IMR-90 (cell line): Measurements from ENCODE around the gene SLC35F6. TPM values are rescaled to one million over a fixed set of nuclear protein-coding genes. Genes with fewer than 3 reads are reported as not detected.

Source experiments
- ATAC-seq: fragments of 200-7000 bp; cut with Tn5 transposase; 2 replicates; pipeline ENCODE4 v1.9.1; 2020; ENCODE audit warnings: low read depth, mild to moderate bottlenecking, moderate library complexity
- BruUV-seq: library from RNA; stranded (reverse); fragments of 400-500 nt; replicated peaks from 2 replicates; lab custom pipeline; 2021; lab: Mats Ljungman, UMichigan
- CTCF ChIA-PET: fragments of 300-600 bp; formaldehyde crosslinking; extraction: SDS; loops from one replicate; lab custom pipeline; 2021; ENCODE audit warnings: antibody characterized with exemption; lab: Yijun Ruan, JAX
- POLR2A ChIA-PET: fragments of 300-600 bp; sonication (Branson Sonifier 250); formaldehyde crosslinking; loops from one replicate; lab custom pipeline; 2022; ENCODE audit warnings: antibody characterized with exemption; ENCODE audit not compliant: unreplicated experiment; lab: Charles Lee
- DNase-seq: peaks from one replicate; pipeline ENCODE4 v3.0.0; 2013
- H2AFZ ChIP-seq: replicated peaks from 2 replicates; pipeline ENCODE3; 2013; ENCODE audit warnings: low read length, mild to moderate bottlenecking; ENCODE audit not compliant: poor library complexity
- H2AK5ac ChIP-seq: 2 replicates; pipeline ENCODE4 v1.6.1; 2013; ENCODE audit warnings: low read depth, low read length, inconsistent platforms
- H2AK9ac ChIP-seq: replicated peaks from 2 replicates; pipeline ENCODE3; 2013; ENCODE audit warnings: mild to moderate bottlenecking, low read depth, low read length, moderate library complexity; ENCODE audit not compliant: poor library complexity
- H2BK120ac ChIP-seq: 2 replicates; pipeline ENCODE4 v1.6.1; 2013; ENCODE audit warnings: low read depth, low read length, inconsistent platforms
- H2BK15ac ChIP-seq: 3 replicates; pipeline ENCODE4 v1.6.1; 2013; ENCODE audit warnings: low read depth, low read length, inconsistent platforms
- H2BK20ac ChIP-seq: 2 replicates; pipeline ENCODE4 v1.6.1; 2013; ENCODE audit warnings: low read depth, mild to moderate bottlenecking, inconsistent platforms, low read length, moderate library complexity
- H2BK5ac ChIP-seq: 2 replicates; pipeline ENCODE4 v1.6.1; 2013; ENCODE audit warnings: mild to moderate bottlenecking, low read depth, low read length, inconsistent platforms; ENCODE audit not compliant: poor library complexity, severe bottlenecking
- H3K14ac ChIP-seq: replicated peaks from 2 replicates; pipeline ENCODE4 v1.6.1; 2013; ENCODE audit warnings: low read depth, low read length, inconsistent platforms
- H3K18ac ChIP-seq: 2 replicates; pipeline ENCODE4 v1.6.1; 2013; ENCODE audit warnings: low read depth, low read length, control low read depth
- H3K23ac ChIP-seq: 2 replicates; pipeline ENCODE4 v1.6.1; 2013; ENCODE audit warnings: low read depth, low read length, inconsistent platforms
- H3K27ac ChIP-seq: 2 replicates; pipeline ENCODE4 v1.5.1; 2013; ENCODE audit warnings: mild to moderate bottlenecking, control low read depth, low read length; ENCODE audit not compliant: insufficient read depth
- H3K27me3 ChIP-seq: 2 replicates; pipeline ENCODE4 v1.6.1; 2013; ENCODE audit warnings: low read length; ENCODE audit not compliant: control insufficient read depth, insufficient read depth
- H3K36me3 ChIP-seq: 2 replicates; pipeline ENCODE4 v1.6.1; 2013; ENCODE audit warnings: low read length, mixed read lengths; ENCODE audit not compliant: control insufficient read depth, insufficient read depth
- H3K4ac ChIP-seq: 2 replicates; pipeline ENCODE4 v1.6.1; 2013; ENCODE audit warnings: low read depth, low read length, inconsistent platforms
- H3K4me1 ChIP-seq: 2 replicates; pipeline ENCODE4 v1.6.1; 2013; ENCODE audit warnings: low read length, mixed read lengths; ENCODE audit not compliant: control insufficient read depth, insufficient read depth
- H3K4me2 ChIP-seq: 2 replicates; pipeline ENCODE4 v1.6.1; 2013; ENCODE audit warnings: low read depth, mild to moderate bottlenecking, control low read depth, low read length, moderate library complexity
- H3K4me3 ChIP-seq: 2 replicates; pipeline ENCODE4 v1.5.1; 2013; ENCODE audit warnings: low read depth, mild to moderate bottlenecking, control low read depth, low read length, moderate library complexity; ENCODE audit not compliant: insufficient read depth
- H3K56ac ChIP-seq: 2 replicates; pipeline ENCODE4 v1.6.1; 2013; ENCODE audit warnings: low read length, inconsistent platforms; ENCODE audit not compliant: insufficient read depth; ENCODE audit errors: extremely low read depth
- H3K79me1 ChIP-seq, 2 experiments: 2 replicates each; pipeline ENCODE4 v1.6.1; 2013; ENCODE audit warnings: low read length in 2 of 2, inconsistent platforms in 1 of 2, low read depth in 1 of 2
- H3K9ac ChIP-seq: 2 replicates; pipeline ENCODE4 v1.6.1; 2013; ENCODE audit warnings: low read depth, low read length, control low read depth
- H3K9me1 ChIP-seq: 2 replicates; pipeline ENCODE4 v1.6.1; 2013; ENCODE audit warnings: low read length, inconsistent platforms; ENCODE audit not compliant: insufficient read depth
- H3K9me3 ChIP-seq: 2 replicates; pipeline ENCODE4 v1.6.1; 2013; ENCODE audit warnings: low read length; ENCODE audit not compliant: control insufficient read depth, insufficient read depth
- H4K20me1 ChIP-seq: 2 replicates; pipeline ENCODE4 v1.6.1; 2013; ENCODE audit warnings: low read length, inconsistent platforms; ENCODE audit not compliant: insufficient read depth
- H4K5ac ChIP-seq: 2 replicates; pipeline ENCODE4 v1.6.1; 2013; ENCODE audit warnings: mild to moderate bottlenecking, low read depth, low read length, control low read depth
- H4K8ac ChIP-seq, 2 experiments: 2 replicates each; pipeline ENCODE4 v1.6.1; 2013; ENCODE audit warnings: low read depth in 2 of 2, low read length in 2 of 2, control low read depth in 1 of 2, inconsistent platforms in 1 of 2
- H4K91ac ChIP-seq: 2 replicates; pipeline ENCODE4 v1.6.1; 2013; ENCODE audit warnings: low read depth, low read length, inconsistent platforms; ENCODE audit not compliant: insufficient read depth
- BHLHE40 ChIP-seq: fragments of 150-350 bp; IDR thresholded peaks from 2 replicates; pipeline ENCODE4 v1.6.1; 2016; ENCODE audit warnings: mild to moderate bottlenecking, low read depth, low read length
- MAFK ChIP-seq: IDR thresholded peaks from 2 replicates; pipeline ENCODE4 v1.6.1; 2012; ENCODE audit warnings: low read depth, low read length, improper control_type of control experiment
- NFE2L2 ChIP-seq: fragments of 150-350 bp; IDR thresholded peaks from 2 replicates; pipeline ENCODE4 v1.6.1; 2016; ENCODE audit warnings: low read depth, mild to moderate bottlenecking, low read length
- POLR2A ChIP-seq: IDR thresholded peaks from 2 replicates; pipeline ENCODE4 v1.6.1; 2012; ENCODE audit warnings: mild to moderate bottlenecking, low read depth, low read length
- SMC3 ChIP-seq: fragments of 150-350 bp; IDR thresholded peaks from 2 replicates; pipeline ENCODE4 v1.6.1; 2016; ENCODE audit warnings: low read depth, mild to moderate bottlenecking, antibody characterized with exemption, low read length, moderate library complexity
- WGBS, 2 experiments: methylation state at CpG; one replicate each; pipeline versions ENCODE4 v1.1.5 to v1.1.7; 2013; ENCODE audit warnings: missing lambda C conversion rate in 2 of 2; ENCODE audit not compliant: insufficient read length in 1 of 2; ENCODE audit errors: extremely low coverage in 2 of 2; 5-methylcytosine and 5-hydroxymethylcytosine counted together
- dilution Hi-C: fragments of 300-500 bp; cut with HindIII; formaldehyde crosslinking; loops from one replicate; pipeline ENCODE4 v1.14.3; 2018; ENCODE audit warnings: low sequenced_read_pairs; ENCODE audit not compliant: unreplicated experiment
- in situ Hi-C: fragments of 300-500 bp; cut with MboI; formaldehyde crosslinking; loops from 3 replicates; pipeline ENCODE4 v1.14.3; 2019; ENCODE audit warnings: low sequenced_read_pairs, inconsistent platforms, mixed read lengths
- intact Hi-C: fragments of 100-400 bp; cut with micrococcal nuclease; formaldehyde crosslinking; loops from 2 replicates; pipeline ENCODE4 v1.10.0; 2022
- polyA plus RNA-seq, 3 experiments: library from polyadenylated mRNA; depleted of rRNA; stranded (reverse); fragments of >200 nt; gene quantifications; 2 replicates each; pipeline ENCODE4 v1.2.3, GENCODE V29; 2012; ENCODE audit warnings: low replicate concordance in 1 of 3
- total RNA-seq: library from RNA; depleted of rRNA; stranded (reverse); fragments of >200 nt; gene quantifications from 2 replicates; pipeline ENCODE4 v1.2.3, GENCODE V29; 2012

The SLC35F6 gene
- total and polyA plus RNA-seq, 2 of the 4 experiments (the other 2 are of a cell fraction) = 19.1 to 30.6 TPM

DNA sequence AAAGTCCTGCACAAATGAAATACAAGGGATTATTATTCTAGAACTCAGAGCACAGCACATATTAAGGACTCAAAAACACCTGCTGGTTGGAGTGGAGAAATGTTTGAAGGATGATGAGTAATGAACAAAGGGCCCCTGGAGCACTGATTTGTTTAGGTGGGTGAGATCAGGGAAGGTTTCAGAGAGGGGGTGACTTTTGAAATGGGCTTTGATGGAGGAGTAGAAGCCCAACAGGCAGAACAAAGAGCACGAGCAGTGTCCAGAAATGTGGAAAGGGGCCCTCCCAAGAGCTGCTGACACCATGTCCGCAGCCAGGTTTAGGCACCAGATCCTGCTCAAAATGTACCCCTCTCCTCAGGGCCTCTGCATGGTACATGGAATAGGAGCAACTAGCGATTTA is 47.7 kb upstream of the SLC35F6 start:
- H2BK20ac ChIP-seq = no peak overlapping the region
- no peaks in the 10 kb centered on the region for H3K79me1 ChIP-seq
- H4K8ac ChIP-seq = no peak overlapping the region
- no peak overlapping the region for H3K9ac ChIP-seq
- no peak overlapping the region for H3K27ac ChIP-seq
- no peak overlapping the region for H3K18ac ChIP-seq
- H3K4me1 ChIP-seq = peaks cover 5% of the 10 kb centered on the region
- DNase-seq (no peak), ATAC-seq (no peak)
- WGBS, 2 experiments = no CpG with 5 or more reads among the region's 3 CpGs
- ChIA-PET CTCF (no interaction called here), POLR2A (no interaction called here)
- no peak overlapping the region for H2AFZ ChIP-seq
- no TSS peak for BruUV-seq
- H4K91ac ChIP-seq = no peak overlapping the region
- H4K5ac ChIP-seq = no peak overlapping the region
- H3K56ac ChIP-seq = no peak overlapping the region
- peaks cover 16% of the 10 kb centered on the region for H3K27me3 ChIP-seq
- dilution Hi-C loops (no loop called here), in situ Hi-C loops (no loop called here), intact Hi-C loops (loop anchor here (5.0 kb wide), 1 partner anchor 234 kb away; no protein-coding TSS in a partner anchor)
- no peak for TF ChIP-seq POLR2A
- TF ChIP-seq BHLHE40 = no peak
- no peak for TF ChIP-seq SMC3
- TF ChIP-seq MAFK = no peak
- no peak for TF ChIP-seq NFE2L2
- H2BK5ac ChIP-seq = no peak overlapping the region
- no peak overlapping the region for H3K14ac ChIP-seq
- no peak overlapping the region for H2AK9ac ChIP-seq
- no peak overlapping the region for H2AK5ac ChIP-seq
- no peak overlapping the region for H2BK15ac ChIP-seq
- no peak overlapping the region for H2BK120ac ChIP-seq
- no peaks in the 10 kb centered on the region for H3K9me1 ChIP-seq
- no peaks in the 10 kb centered on the region for H3K36me3 ChIP-seq
- no peaks in the 10 kb centered on the region for H3K9me3 ChIP-seq
- no peak overlapping the region for H3K23ac ChIP-seq
- no peaks in the 10 kb centered on the region for H4K20me1 ChIP-seq
- no peak overlapping the region for H3K4me3 ChIP-seq
- no peak overlapping the region for H3K4ac ChIP-seq
- H3K4me2 ChIP-seq = no peak overlapping the region
